ENCODE measurements around the gene RIMBP2.

GRCh38 chr12:130549361-130549760 lies 166.7 kb downstream of the RIMBP2 start:
- TF ChIP-seq EZH2 (IDR thresholded peaks at IDR 0.05; ENCODE audit: low read length, missing control alignments) (no peak), CTCF (conservative IDR thresholded peaks at IDR 0.05 in 1 of 2, IDR thresholded peaks at IDR 0.05 in 1 of 2; ENCODE audit: low read depth in 1 of 2, low read length in 2 of 2) (no peak)

Measured in fibroblast of lung (primary cell).